OCI-LY7 (cell line): ENCODE results near the gene KLF2. TPM values are rescaled to one million over a fixed set of nuclear protein-coding genes. Genes with fewer than 3 reads are reported as not detected.
A peak's percentile ranks its signal among the peaks of the same experiment; 100 is the strongest.

Source experiments
- BruUV-seq: library from RNA; stranded (reverse); fragments of 400-500 nt; replicated peaks from 2 replicates; lab custom pipeline; 2021; lab: Mats Ljungman, UMichigan
- CTCF ChIA-PET: fragments of 300-600 bp; sonication (Branson Sonifier 250); formaldehyde crosslinking; loops from one replicate; lab custom pipeline; 2022; ENCODE audit warnings: antibody characterized with exemption; ENCODE audit not compliant: unreplicated experiment; lab: Charles Lee
- POLR2A ChIA-PET: fragments of 300-600 bp; sonication (Branson Sonifier 250); formaldehyde crosslinking; loops from one replicate; lab custom pipeline; 2022; ENCODE audit warnings: antibody characterized with exemption; lab: Charles Lee
- DNase-seq: peaks from one replicate; pipeline ENCODE4 v3.0.0-alpha.2; 2015; ENCODE audit warnings: low spot score
- H2AFZ ChIP-seq: fragments of 200-600 bp; sonication (generic), shearing (Covaris generic); 2 replicates; pipeline ENCODE4 v1.6.1; 2014; ENCODE audit warnings: mild to moderate bottlenecking, antibody characterized with exemption, low read length, moderate library complexity
- H3K27ac ChIP-seq: fragments of 200-600 bp; sonication (generic); 2 replicates; pipeline ENCODE4 v1.5.1; 2014; ENCODE audit warnings: mixed run types, low read depth, mild to moderate bottlenecking, moderate library complexity, low read length, inconsistent platforms; ENCODE audit not compliant: poor library complexity, severe bottlenecking
- H3K36me3 ChIP-seq: fragments of 200-600 bp; sonication (generic); 2 replicates; pipeline ENCODE4 v1.6.1; 2014; ENCODE audit warnings: mild to moderate bottlenecking, antibody characterized with exemption, low read length, moderate library complexity, mixed read lengths; ENCODE audit not compliant: insufficient read depth
- H3K4me1 ChIP-seq: fragments of 200-600 bp; sonication (generic); 2 replicates; pipeline ENCODE4 v1.5.1; 2014; ENCODE audit warnings: mild to moderate bottlenecking, low read length; ENCODE audit not compliant: insufficient read depth, poor library complexity, severe bottlenecking
- H3K4me2 ChIP-seq: fragments of 200-600 bp; sonication (generic); 2 replicates; pipeline ENCODE4 v1.6.1; 2014; ENCODE audit warnings: mild to moderate bottlenecking, low read length
- H3K4me3 ChIP-seq: fragments of 200-600 bp; sonication (generic); 2 replicates; pipeline ENCODE4 v1.5.1; 2014; ENCODE audit warnings: mild to moderate bottlenecking, low read depth, low read length; ENCODE audit not compliant: poor library complexity, severe bottlenecking
- H3K79me2 ChIP-seq: fragments of 200-600 bp; sonication (generic); 2 replicates; pipeline ENCODE4 v1.6.1; 2016; ENCODE audit warnings: low read depth, mild to moderate bottlenecking, low read length, moderate library complexity, mixed read lengths; ENCODE audit not compliant: insufficient read depth
- H3K9me2 ChIP-seq: fragments of 200-600 bp; sonication (generic); 2 replicates; pipeline ENCODE4 v1.6.1; 2016; ENCODE audit warnings: mild to moderate bottlenecking, low read length, mixed read lengths; ENCODE audit not compliant: insufficient read depth
- H3K9me3 ChIP-seq: fragments of 200-600 bp; sonication (generic); 2 replicates; pipeline ENCODE4 v1.6.1; 2014; ENCODE audit warnings: mild to moderate bottlenecking, mixed run types, low read length, mixed read lengths
- H4K20me1 ChIP-seq: fragments of 200-600 bp; sonication (generic); 2 replicates; pipeline ENCODE4 v1.6.1; 2014; ENCODE audit warnings: mild to moderate bottlenecking, antibody characterized with exemption, low read length, moderate library complexity, mixed read lengths; ENCODE audit not compliant: insufficient read depth
- CTCF ChIP-seq: fragments of 200-600 bp; sonication (generic); conservative IDR thresholded peaks from 2 replicates; pipeline ENCODE4 v1.5.1; 2014; ENCODE audit warnings: mild to moderate bottlenecking, antibody characterized with exemption, low read length, moderate library complexity, mixed read lengths
- EZH2phosphoT487 ChIP-seq: fragments of 200-600 bp; sonication (generic); IDR thresholded peaks from 2 replicates; pipeline ENCODE4 v1.6.1; 2018; ENCODE audit warnings: low read depth, borderline replicate concordance, mild to moderate bottlenecking, mixed run types, antibody characterized with exemption, low read length, moderate library complexity, mixed read lengths
- intact Hi-C: fragments of 100-400 bp; cut with micrococcal nuclease; formaldehyde crosslinking; loops from one replicate; pipeline ENCODE4 v1.10.0; 2022; ENCODE audit not compliant: unreplicated experiment
- total RNA-seq, 2 experiments: library from RNA; depleted of rRNA in 1 of 2; stranded (reverse); fragments of >200 nt in 1 of 2; shearing (Covaris generic) in 1 of 2; gene quantifications; 2 replicates each; pipeline ENCODE4 v1.2.3, GENCODE V29; 2014 to 2022

The KLF2 gene
- total RNA-seq, 2 experiments from 2014 or later, result 6.2 to 8.6 TPM

DNA sequence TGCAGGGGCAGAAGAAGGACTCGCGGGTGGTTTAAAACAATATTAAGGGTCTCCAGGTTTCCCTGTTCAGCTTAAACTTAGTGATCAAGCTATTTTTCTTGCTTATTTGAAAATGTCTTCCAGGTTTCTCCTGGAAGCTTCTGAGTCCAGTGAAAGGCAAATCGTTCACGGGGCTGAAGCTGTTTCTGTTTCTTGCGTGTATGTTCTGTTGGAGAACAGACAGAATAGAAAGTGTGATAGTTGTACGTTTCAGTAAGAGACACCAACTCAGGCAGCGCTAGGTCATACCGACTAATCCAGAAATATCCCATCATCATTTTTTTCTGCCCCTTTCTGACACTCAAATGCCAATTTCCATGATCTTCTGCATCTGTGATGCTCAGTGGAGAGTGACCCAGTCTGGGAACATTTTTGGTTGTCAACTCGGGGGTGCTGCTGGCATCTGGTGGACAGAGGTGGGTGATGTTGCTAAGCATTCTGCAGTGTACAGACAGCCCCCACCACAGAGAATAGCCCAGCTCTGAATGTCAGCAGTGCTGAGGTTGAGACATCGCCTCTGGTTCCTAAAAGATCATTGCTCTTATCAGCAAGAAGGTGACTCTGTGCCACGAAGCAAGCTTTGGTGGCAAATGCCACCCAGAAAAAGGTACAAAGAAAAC lies 4.3 kb downstream of the KLF2 start:
- Histone ChIP-seq H3K4me3 (peak overlapping the region; percentile 65), H3K4me2 (peak overlapping the region; percentile 82), H3K9me3 (no peaks in the 10 kb centered on the region), H3K79me2 (no peaks in the 10 kb centered on the region), H3K9me2 (no peaks in the 10 kb centered on the region), H3K27ac (peak overlapping the region; percentile 69), H3K36me3 (no peaks in the 10 kb centered on the region), H4K20me1 (no peaks in the 10 kb centered on the region), H3K4me1 (peaks cover 54% of the 10 kb centered on the region), H2AFZ (peak overlapping the region; percentile 13; the same call in 1 of the 2 replicates)
- ChIA-PET CTCF (interaction anchor here (1.0 kb wide), 1 partner anchor 54 kb away, joined by 6 read pairs; no protein-coding TSS in a partner anchor), POLR2A (interaction anchor here (0.6 to 2.6 kb wide), 8 partner anchors 10 to 81 kb away, joined by 3 to 12 read pairs (median 5); no protein-coding TSS in a partner anchor)
- DNase-seq, result peak; percentile 57
- intact Hi-C loops, result loop anchor here (1.0 to 2.0 kb wide), 4 partner anchors 27 to 82 kb away; no protein-coding TSS in a partner anchor
- no TSS peak for BruUV-seq
- TF ChIP-seq CTCF, result peak; percentile 77
- TF ChIP-seq EZH2phosphoT487, result no peak

DNA sequence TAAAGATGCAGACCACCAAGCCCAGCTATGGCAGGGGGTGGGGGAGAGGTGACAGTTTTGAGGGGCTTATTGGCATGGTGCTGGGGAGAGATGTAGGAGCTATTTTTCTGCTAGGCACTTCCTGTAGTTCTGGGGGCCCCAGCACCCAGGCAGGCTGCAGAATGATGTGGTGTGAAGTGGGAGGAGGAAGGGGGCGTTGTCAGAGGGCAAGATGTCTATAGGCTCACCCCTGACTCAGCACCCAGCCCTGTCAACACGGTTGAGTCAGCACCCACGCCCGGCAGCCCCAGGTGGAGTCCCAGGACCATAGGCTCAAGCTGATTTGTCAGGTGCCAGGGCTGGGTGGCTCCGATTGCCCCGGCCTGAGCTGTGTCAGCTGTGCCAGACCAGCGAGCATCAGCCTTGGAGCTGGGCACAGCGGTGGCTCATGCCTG lies 5.8 kb downstream of the KLF2 start:
- no peak for TF ChIP-seq CTCF
- no peak for TF ChIP-seq EZH2phosphoT487
- Histone ChIP-seq H3K4me1 (peaks cover 50% of the 10 kb centered on the region), H3K36me3 (no peaks in the 10 kb centered on the region), H3K9me2 (no peaks in the 10 kb centered on the region), H4K20me1 (no peaks in the 10 kb centered on the region), H3K9me3 (no peaks in the 10 kb centered on the region), H3K4me2 (peak overlapping the region; percentile 41; the same call in 1 of the 2 replicates), H3K4me3 (no peak overlapping the region), H3K79me2 (no peaks in the 10 kb centered on the region), H3K27ac (no peak overlapping the region), H2AFZ (no peak overlapping the region)
- DNase-seq, result peak; percentile 67
- BruUV-seq, result no TSS peak
- ChIA-PET POLR2A (no interaction called here), CTCF (interaction anchor here (1.0 kb wide), 1 partner anchor 9 kb away, joined by 9 read pairs; no protein-coding TSS in a partner anchor)
- intact Hi-C loops, result no loop called here
